HUES48 (cell line): Measurements from ENCODE around the gene TBC1D20.

Experiments
- H3K27ac ChIP-seq: one replicate; pipeline ENCODE4 v1.7.0; 2013; ENCODE audit warnings: low read depth, low read length, inconsistent platforms
- H3K27me3 ChIP-seq: 2 replicates; pipeline ENCODE4 v1.6.1; 2013; ENCODE audit warnings: mild to moderate bottlenecking, low read length; ENCODE audit not compliant: control insufficient read depth, insufficient read depth
- H3K36me3 ChIP-seq: 2 replicates; pipeline ENCODE4 v1.6.1; 2013; ENCODE audit warnings: low read length; ENCODE audit not compliant: control insufficient read depth, insufficient read depth
- H3K4me1 ChIP-seq: 2 replicates; pipeline ENCODE4 v1.6.1; 2013; ENCODE audit warnings: mild to moderate bottlenecking, low read length; ENCODE audit not compliant: control insufficient read depth, insufficient read depth
- H3K4me3 ChIP-seq: 2 replicates; pipeline ENCODE4 v1.5.1; 2013; ENCODE audit warnings: mild to moderate bottlenecking, low read depth, low read length
- H3K9ac ChIP-seq: 2 replicates; pipeline ENCODE4 v1.6.1; 2013; ENCODE audit warnings: mild to moderate bottlenecking, low read depth, low read length, moderate library complexity
- H3K9me3 ChIP-seq: 2 replicates; pipeline ENCODE4 v1.6.1; 2013; ENCODE audit warnings: low read length; ENCODE audit not compliant: control insufficient read depth, insufficient read depth

TBC1D20 gene

GRCh38 chr20:435558-435957 lies 26.8 kb downstream of the TBC1D20 start:
- no peak overlapping the region for H3K27ac ChIP-seq
- no peaks in the 10 kb centered on the region for H3K9me3 ChIP-seq
- H3K4me1 ChIP-seq: peaks cover 12% of the 10 kb centered on the region
- H3K36me3 ChIP-seq: peaks cover 61% of the 10 kb centered on the region
- peaks cover 18% of the 10 kb centered on the region for H3K27me3 ChIP-seq
- no peak overlapping the region for H3K4me3 ChIP-seq
- H3K9ac ChIP-seq: no peak overlapping the region

DNA sequence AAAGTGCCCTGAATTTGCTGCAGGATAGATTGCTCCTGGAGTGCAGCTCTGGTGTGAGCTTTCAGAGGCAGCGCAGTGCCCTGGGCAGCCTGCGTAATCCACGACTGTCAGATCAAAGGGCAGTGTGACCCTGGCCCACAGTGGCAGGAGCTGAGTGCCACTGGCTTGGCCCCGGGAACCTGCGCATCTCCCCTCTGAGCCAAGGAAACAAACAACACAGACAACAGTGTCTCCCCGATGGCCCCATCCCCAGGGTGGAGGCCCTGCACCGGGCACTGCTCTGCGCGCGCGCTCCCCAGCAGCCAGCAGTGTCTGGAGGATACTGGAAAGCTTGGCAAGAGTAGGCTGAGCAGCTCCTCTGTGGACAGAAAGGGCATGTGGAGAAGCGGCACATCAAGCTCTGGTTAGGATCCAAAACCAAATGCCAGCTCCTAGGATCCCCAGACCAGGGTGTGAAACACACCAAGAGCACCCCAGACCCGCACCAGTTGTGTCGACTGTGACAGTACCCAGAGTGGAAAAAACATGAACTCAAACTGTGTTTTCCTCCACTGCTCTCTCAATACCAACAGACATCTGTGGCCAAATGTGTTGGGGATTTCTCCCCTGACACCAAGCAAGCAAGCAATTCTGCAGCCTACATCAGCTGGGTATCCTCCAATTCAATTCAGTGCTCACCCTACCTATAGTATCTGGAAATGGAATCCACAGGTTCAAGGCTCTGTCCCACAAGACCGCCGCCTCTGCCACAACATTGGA lies 27.5 kb downstream of the TBC1D20 start:
- Histone ChIP-seq H3K36me3 (peaks cover 61% of the 10 kb centered on the region), H3K4me3 (no peak overlapping the region; the same call in 1 of the 2 replicates), H3K9ac (no peak overlapping the region; the same call in 1 of the 2 replicates), H3K9me3 (no peaks in the 10 kb centered on the region), H3K27ac (peak overlapping the region; percentile 61), H3K4me1 (peaks cover 12% of the 10 kb centered on the region), H3K27me3 (peaks cover 18% of the 10 kb centered on the region)

- Histone ChIP-seq H3K4me1 (peaks cover 12% of the 10 kb centered on the region), H3K4me3 (no peak overlapping the region; the same call in 1 of the 2 replicates), H3K27ac (peak overlapping the region; percentile 61), H3K9ac (no peak overlapping the region; the same call in 1 of the 2 replicates), H3K27me3 (peaks cover 18% of the 10 kb centered on the region), H3K36me3 (peaks cover 59% of the 10 kb centered on the region), H3K9me3 (no peaks in the 10 kb centered on the region)
Observed at GRCh38 chr20:434221-434620, 28.1 kb downstream of the TBC1D20 start.

DNA sequence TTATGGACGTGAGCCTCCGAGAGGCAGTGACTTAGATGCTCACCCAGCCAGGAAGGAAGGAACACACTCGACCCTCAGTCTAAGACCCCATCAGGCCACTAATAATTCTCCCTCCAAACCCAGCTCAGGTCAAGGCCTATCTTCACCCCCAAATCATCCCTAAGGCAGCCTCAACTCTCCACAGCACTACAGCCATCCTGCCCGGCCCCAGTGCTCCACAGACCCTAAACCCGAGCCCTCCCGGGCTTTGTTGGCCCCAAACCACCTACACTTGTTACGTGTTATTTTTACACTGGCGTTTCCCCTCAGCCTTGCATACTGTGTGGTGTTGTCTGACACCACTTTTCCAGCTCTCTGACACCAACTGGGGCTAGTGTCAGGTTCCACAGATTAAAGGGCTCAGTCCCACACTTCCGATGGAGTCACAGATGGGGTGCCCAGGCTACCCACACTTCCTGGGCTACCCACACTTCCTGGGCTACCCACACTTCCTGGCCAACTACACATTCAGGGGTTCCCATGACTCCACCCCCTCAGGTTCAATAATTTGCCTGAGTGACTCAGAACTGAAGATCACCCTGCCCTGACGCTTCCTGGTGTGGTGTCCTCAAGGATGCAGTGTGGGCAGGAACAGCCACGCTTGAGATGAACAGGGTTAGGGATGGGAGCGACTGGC lies 28.9 kb downstream of the TBC1D20 start:
- peaks cover 53% of the 10 kb centered on the region for H3K36me3 ChIP-seq
- H3K27me3 ChIP-seq: peaks cover 18% of the 10 kb centered on the region
- H3K4me3 ChIP-seq: no peak overlapping the region
- H3K9me3 ChIP-seq: no peaks in the 10 kb centered on the region
- H3K27ac ChIP-seq: no peak overlapping the region
- no peak overlapping the region for H3K9ac ChIP-seq
- peaks cover 12% of the 10 kb centered on the region for H3K4me1 ChIP-seq

GRCh38 chr20:432677-433299 lies 29.5 kb downstream of the TBC1D20 start:
- Histone ChIP-seq H3K4me3 (no peak overlapping the region), H3K27ac (no peak overlapping the region), H3K36me3 (peaks cover 54% of the 10 kb centered on the region), H3K9me3 (no peaks in the 10 kb centered on the region), H3K4me1 (peaks cover 12% of the 10 kb centered on the region), H3K27me3 (peaks cover 18% of the 10 kb centered on the region), H3K9ac (no peak overlapping the region)

DNA sequence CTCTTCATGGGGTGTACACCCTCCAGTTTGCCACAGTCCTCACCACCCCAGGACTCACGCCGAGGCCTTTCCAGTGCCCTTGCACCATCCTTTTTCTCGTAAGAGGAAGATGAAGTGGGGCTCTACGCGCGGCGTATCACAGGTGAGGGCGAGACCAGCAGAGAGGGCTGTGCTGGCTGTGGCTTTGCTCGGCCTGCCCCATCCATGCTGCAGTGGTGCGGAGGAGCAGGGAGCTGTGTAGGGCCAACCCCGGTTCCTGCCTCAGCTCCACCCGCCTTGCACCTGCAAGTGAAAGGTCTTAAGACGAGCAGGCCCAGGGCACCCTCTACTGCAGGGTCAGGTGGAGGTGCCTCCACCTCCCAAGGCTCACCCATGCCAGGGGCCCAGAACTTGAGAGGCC lies 30.1 kb downstream of the TBC1D20 start:
- H3K9me3 ChIP-seq: no peaks in the 10 kb centered on the region
- H3K36me3 ChIP-seq: peaks cover 54% of the 10 kb centered on the region
- no peak overlapping the region for H3K27ac ChIP-seq
- peaks cover 12% of the 10 kb centered on the region for H3K4me1 ChIP-seq
- no peak overlapping the region for H3K4me3 ChIP-seq
- peaks cover 18% of the 10 kb centered on the region for H3K27me3 ChIP-seq
- H3K9ac ChIP-seq: no peak overlapping the region

DNA sequence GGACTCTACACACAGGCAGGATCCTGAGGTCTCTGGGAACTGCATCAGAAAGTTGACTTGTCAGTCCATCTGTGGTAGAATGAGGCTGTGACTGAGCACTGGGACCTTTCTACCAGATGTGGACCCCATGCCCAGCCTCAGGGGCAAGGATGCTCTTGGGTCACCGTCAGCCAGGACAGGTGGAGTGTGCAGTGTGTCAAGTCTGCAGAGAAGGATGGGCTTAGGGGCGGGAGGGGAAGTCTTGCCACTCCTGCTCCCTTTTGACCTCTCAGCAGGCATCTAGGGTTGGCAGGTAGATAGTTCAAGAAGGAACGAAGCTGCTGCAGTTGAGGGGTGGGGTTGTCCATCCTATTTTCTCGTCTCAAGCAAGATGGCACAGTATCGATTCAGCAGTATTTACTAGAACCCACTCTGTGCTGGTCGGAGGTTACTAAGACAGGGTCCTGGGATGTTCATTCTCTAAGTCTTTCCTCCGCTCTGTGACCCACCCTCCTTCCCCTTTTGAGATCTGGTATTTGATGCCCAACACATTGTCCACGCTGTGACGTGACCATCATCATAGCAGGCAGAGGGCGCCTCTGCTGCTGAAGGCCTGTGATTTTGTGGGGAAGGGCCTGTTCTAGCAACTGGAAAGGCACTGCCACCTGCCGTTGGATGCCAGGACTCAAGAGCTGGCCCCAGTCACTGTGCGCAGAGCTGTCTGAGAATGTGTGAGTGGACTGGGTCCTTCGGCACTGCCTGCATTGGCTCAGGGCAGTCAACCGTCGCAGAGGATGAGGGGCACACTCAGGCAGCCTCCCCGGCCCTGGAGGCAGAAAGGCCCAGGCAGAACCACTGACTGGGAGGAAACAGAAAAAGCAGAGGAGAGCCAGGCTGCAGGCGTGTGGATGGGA lies 31.1 kb downstream of the TBC1D20 start:
- no peaks in the 10 kb centered on the region for H3K9me3 ChIP-seq
- H3K27ac ChIP-seq: no peak overlapping the region
- H3K4me1 ChIP-seq: peaks cover 12% of the 10 kb centered on the region
- H3K36me3 ChIP-seq: peaks cover 51% of the 10 kb centered on the region
- no peak overlapping the region for H3K4me3 ChIP-seq
- H3K27me3 ChIP-seq: peaks cover 17% of the 10 kb centered on the region
- H3K9ac ChIP-seq: no peak overlapping the region

DNA sequence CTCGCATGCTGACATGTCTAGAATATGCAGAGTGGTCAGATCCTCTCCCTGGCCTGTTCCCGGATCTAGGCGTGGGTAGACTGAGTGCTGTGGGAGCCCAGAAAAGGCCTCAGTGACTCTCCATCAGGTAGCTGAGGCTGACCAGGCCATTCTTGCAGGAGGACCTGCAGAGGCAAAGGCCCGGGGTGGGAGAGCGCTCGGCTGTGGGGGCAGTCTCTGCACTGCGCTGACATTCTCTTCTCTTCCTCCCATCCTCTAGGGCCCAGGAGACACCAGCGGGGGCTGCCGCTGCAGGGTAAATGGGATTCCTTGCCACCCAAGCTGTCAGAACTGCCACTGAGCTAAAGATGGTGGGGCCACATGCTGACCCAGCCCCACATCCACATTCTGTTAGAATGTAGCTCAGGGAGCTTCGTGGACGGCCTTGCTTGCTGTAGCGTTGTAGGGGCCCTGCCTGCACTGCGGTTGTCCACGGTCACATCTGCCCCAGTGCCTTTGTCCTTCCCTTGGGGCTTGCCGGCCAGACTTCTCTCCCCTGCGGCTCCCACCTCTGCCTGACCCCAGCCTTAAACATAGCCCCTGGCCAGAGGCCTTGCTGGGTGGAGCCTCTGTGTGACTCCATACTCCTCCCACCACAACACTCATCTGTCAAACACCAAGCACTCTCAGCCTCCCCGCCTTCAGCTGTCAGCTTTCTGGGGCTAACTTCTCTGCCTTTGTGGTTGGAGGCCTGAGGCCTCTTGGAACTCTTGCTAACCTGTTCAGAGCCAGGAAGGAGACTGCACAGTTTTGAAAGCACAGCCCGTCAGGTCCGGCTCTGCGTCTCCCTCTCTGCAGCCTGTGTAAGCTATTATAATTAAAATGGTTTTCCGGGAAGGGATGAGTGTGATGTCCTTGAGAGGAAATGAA lies 32.0 kb downstream of the TBC1D20 start:
- H3K9me3 ChIP-seq: no peaks in the 10 kb centered on the region
- H3K27ac ChIP-seq: no peak overlapping the region
- peaks cover 12% of the 10 kb centered on the region for H3K4me1 ChIP-seq
- no peak overlapping the region for H3K9ac ChIP-seq
- H3K36me3 ChIP-seq: peaks cover 42% of the 10 kb centered on the region
- H3K4me3 ChIP-seq: no peak overlapping the region
- peaks cover 8% of the 10 kb centered on the region for H3K27me3 ChIP-seq

GRCh38 chr20:428658-429200 lies 33.6 kb downstream of the TBC1D20 start:
- no peak overlapping the region for H3K9ac ChIP-seq
- H3K9me3 ChIP-seq: no peaks in the 10 kb centered on the region
- H3K4me3 ChIP-seq: no peak overlapping the region
- H3K36me3 ChIP-seq: peaks cover 48% of the 10 kb centered on the region
- H3K27ac ChIP-seq: no peak overlapping the region
- H3K4me1 ChIP-seq: peaks cover 2% of the 10 kb centered on the region; the same call in 1 of the 2 replicates
- H3K27me3 ChIP-seq: no peaks in the 10 kb centered on the region
